ENCODE measurements around the gene RNF38.
"Not testable (repeated sequence)": the region's sequence is repeated elsewhere in the genome, so short reads cannot be mapped to it uniquely, and the experiment has no call there.

The RNF38 gene

GRCh38 chr9:36297798-36298197 lies 102.3 kb downstream of the RNF38 start:
- no peak for TF ChIP-seq GABPA (IDR thresholded peaks at IDR 0.05; ENCODE audit: low read depth)
- TF ChIP-seq SPI1 (IDR thresholded peaks at IDR 0.05; ENCODE audit: borderline replicate concordance, low read depth) = no peak
- TF ChIP-seq, protein P1, sequence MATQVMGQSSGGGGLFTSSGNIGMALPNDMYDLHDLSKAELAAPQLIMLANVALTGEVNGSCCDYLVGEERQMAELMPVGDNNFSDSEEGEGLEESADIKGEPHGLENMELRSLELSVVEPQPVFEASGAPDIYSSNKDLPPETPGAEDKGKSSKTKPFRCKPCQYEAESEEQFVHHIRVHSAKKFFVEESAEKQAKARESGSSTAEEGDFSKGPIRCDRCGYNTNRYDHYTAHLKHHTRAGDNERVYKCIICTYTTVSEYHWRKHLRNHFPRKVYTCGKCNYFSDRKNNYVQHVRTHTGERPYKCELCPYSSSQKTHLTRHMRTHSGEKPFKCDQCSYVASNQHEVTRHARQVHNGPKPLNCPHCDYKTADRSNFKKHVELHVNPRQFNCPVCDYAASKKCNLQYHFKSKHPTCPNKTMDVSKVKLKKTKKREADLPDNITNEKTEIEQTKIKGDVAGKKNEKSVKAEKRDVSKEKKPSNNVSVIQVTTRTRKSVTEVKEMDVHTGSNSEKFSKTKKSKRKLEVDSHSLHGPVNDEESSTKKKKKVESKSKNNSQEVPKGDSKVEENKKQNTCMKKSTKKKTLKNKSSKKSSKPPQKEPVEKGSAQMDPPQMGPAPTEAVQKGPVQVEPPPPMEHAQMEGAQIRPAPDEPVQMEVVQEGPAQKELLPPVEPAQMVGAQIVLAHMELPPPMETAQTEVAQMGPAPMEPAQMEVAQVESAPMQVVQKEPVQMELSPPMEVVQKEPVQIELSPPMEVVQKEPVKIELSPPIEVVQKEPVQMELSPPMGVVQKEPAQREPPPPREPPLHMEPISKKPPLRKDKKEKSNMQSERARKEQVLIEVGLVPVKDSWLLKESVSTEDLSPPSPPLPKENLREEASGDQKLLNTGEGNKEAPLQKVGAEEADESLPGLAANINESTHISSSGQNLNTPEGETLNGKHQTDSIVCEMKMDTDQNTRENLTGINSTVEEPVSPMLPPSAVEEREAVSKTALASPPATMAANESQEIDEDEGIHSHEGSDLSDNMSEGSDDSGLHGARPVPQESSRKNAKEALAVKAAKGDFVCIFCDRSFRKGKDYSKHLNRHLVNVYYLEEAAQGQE (IDR thresholded peaks at IDR 0.05; ENCODE audit: insufficient replicate concordance, low read depth) = no peak
- TF ChIP-seq POLR2AphosphoS5 (IDR thresholded peaks at IDR 0.05; ENCODE audit: low read depth) = no peak
- TF ChIP-seq, protein P2, sequence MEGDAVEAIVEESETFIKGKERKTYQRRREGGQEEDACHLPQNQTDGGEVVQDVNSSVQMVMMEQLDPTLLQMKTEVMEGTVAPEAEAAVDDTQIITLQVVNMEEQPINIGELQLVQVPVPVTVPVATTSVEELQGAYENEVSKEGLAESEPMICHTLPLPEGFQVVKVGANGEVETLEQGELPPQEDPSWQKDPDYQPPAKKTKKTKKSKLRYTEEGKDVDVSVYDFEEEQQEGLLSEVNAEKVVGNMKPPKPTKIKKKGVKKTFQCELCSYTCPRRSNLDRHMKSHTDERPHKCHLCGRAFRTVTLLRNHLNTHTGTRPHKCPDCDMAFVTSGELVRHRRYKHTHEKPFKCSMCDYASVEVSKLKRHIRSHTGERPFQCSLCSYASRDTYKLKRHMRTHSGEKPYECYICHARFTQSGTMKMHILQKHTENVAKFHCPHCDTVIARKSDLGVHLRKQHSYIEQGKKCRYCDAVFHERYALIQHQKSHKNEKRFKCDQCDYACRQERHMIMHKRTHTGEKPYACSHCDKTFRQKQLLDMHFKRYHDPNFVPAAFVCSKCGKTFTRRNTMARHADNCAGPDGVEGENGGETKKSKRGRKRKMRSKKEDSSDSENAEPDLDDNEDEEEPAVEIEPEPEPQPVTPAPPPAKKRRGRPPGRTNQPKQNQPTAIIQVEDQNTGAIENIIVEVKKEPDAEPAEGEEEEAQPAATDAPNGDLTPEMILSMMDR (IDR thresholded peaks at IDR 0.05; ENCODE audit: insufficient read depth, low read length) = no peak

DNA sequence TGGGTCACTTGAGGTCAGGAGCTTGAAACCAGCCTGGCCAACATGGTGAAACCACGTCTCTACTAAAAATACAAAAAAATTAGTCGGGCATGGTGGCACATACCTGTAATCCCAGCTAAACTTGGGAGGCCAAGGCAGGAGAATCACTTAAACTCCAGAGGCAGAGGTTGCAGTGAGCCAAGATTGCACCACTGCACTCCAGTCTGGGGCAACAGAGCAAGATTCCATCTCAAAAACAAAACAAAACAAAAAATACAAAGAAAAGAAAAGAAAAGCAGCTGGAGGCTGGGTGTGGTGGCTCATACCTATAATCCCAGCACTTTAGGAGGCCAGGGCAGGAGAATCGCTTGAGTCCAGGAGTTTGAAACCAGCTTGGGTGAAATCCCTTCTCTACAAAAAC lies 105.1 kb downstream of the RNF38 start:
- H3K27me3 ChIP-seq (ENCODE audit: insufficient read depth, poor library complexity, severe bottlenecking); H3K27ac ChIP-seq (replicated peaks); H3K4me3 ChIP-seq (replicated peaks; ENCODE audit: insufficient read depth, low read length); DNase-seq (ENCODE audit: low read depth in 1 of 2, low spot score in 1 of 2): not testable (repeated sequence)

More at GRCh38 chr9:36297798-36298197, 102.3 kb downstream of the RNF38 start:
- Histone ChIP-seq H3K27ac (replicated peaks) (no peak overlapping the region), H3K27me3 (ENCODE audit: insufficient read depth, poor library complexity, severe bottlenecking) (no peaks in the 10 kb centered on the region), H3K4me3 (replicated peaks; ENCODE audit: insufficient read depth, low read length) (no peak overlapping the region)
- no peak for DNase-seq (ENCODE audit: low read depth in 1 of 2, low spot score in 1 of 2)

DNA sequence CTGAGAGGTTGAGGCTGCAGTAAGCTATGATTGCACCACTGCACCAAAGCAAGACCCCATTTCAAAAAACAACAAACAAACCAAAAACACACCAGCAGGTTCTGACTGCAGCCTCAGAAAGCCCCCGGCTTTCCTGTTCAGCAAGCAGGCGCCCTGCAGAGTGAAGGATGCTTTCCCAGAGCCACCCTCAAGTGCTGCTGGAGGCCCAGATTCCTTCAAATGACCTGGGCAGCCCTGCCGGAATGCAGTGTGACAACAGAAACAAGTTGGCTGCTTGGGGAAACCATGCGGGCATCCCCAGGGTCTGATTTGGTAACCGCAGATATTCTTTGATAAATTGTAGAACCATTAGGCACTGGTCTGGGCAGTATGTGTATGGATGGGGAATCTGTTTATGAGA lies 106.2 kb downstream of the RNF38 start:
- Histone ChIP-seq H3K27ac (replicated peaks) (no peak overlapping the region), H3K27me3 (ENCODE audit: insufficient read depth, poor library complexity, severe bottlenecking) (no peaks in the 10 kb centered on the region), H3K4me3 (replicated peaks; ENCODE audit: insufficient read depth, low read length) (no peak overlapping the region)
- DNase-seq (ENCODE audit: low read depth in 1 of 2, low spot score in 1 of 2) = no peak
- TF ChIP-seq SPI1 (IDR thresholded peaks at IDR 0.05; ENCODE audit: borderline replicate concordance, low read depth) (no peak), GABPA (IDR thresholded peaks at IDR 0.05; ENCODE audit: low read depth) (no peak), POLR2AphosphoS5 (IDR thresholded peaks at IDR 0.05; ENCODE audit: low read depth) (no peak)
- TF ChIP-seq, protein P2 (IDR thresholded peaks at IDR 0.05; ENCODE audit: insufficient read depth, low read length) = no peak
- TF ChIP-seq, protein P1 (IDR thresholded peaks at IDR 0.05; ENCODE audit: insufficient replicate concordance, low read depth) = no peak

DNA sequence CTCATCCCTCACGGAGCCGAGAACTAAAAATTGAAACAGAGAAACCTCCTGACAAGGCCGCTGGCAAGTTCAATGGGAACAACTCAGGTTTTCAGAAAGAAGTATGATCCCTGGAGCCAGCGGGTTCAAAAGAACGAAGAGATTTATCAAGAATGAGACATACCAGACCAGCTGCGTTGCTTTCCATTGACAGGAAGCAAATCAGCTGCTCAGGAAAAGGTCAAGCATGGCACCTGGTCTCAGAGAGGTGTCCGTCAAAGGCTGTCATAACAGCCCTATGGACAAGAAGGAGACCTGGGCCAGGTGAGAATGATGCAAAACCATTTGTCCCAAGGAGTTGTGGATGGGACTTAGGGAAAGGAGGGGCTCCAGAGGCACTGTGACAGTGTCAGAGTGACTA lies 106.9 kb downstream of the RNF38 start:
- no peak for DNase-seq (ENCODE audit: low read depth in 1 of 2, low spot score in 1 of 2)
- Histone ChIP-seq H3K4me3 (replicated peaks; ENCODE audit: insufficient read depth, low read length) (no peak overlapping the region), H3K27me3 (ENCODE audit: insufficient read depth, poor library complexity, severe bottlenecking) (no peaks in the 10 kb centered on the region), H3K27ac (replicated peaks) (no peak overlapping the region)
- no peak for TF ChIP-seq POLR2AphosphoS5 (IDR thresholded peaks at IDR 0.05; ENCODE audit: low read depth)
- TF ChIP-seq, protein P2 (IDR thresholded peaks at IDR 0.05; ENCODE audit: insufficient read depth, low read length) = no peak

All from HL-60 (cell line).